Liver (tissue), 9 donors: Measurements from ENCODE around the gene GLRX5. TPM values are rescaled to one million over a fixed set of nuclear protein-coding genes. Genes with fewer than 3 reads are reported as not detected.

Experiments used
- DNase-seq: peaks from one replicate; pipeline ENCODE4 v3.0.0-alpha.2; 2017; ENCODE audit warnings: low spot score
- H3K27ac ChIP-seq, 2 donors: one replicate each; pipeline ENCODE4 v1.7.0; 2013; ENCODE audit warnings: inconsistent platforms in 2 of 2, low read length in 2 of 2, control low read depth in 1 of 2, low read depth in 1 of 2, mild to moderate bottlenecking in 1 of 2
- H3K27me3 ChIP-seq, 4 donors: one replicate each; pipeline versions ENCODE4 v1.6.1 to v1.7.0; 2013; ENCODE audit warnings: low read length in 3 of 4, inconsistent platforms in 1 of 4, mild to moderate bottlenecking in 1 of 4, moderate library complexity in 1 of 4; ENCODE audit not compliant: control insufficient read depth in 4 of 4, insufficient read depth in 4 of 4
- H3K36me3 ChIP-seq, 4 donors: one replicate each; pipeline versions ENCODE4 v1.6.1 to v1.7.0; 2013; ENCODE audit warnings: low read length in 3 of 4, mild to moderate bottlenecking in 3 of 4, low read depth in 1 of 4, moderate library complexity in 1 of 4; ENCODE audit not compliant: control insufficient read depth in 4 of 4, insufficient read depth in 3 of 4
- H3K4me1 ChIP-seq, 4 donors: one replicate each; pipeline versions ENCODE4 v1.6.1 to v1.7.0; 2013; ENCODE audit warnings: low read length in 3 of 4, mild to moderate bottlenecking in 3 of 4, moderate library complexity in 1 of 4; ENCODE audit not compliant: control insufficient read depth in 4 of 4, insufficient read depth in 4 of 4
- H3K4me3 ChIP-seq, 3 donors: one replicate each; pipeline versions ENCODE4 v1.6.1 to v1.7.0; 2013; ENCODE audit warnings: low read length in 3 of 3, control low read depth in 1 of 3, low read depth in 1 of 3, mild to moderate bottlenecking in 1 of 3
- H3K9ac ChIP-seq, 2 donors: one replicate each; pipeline ENCODE4 v1.7.0; 2013; ENCODE audit warnings: low read length in 2 of 2, mild to moderate bottlenecking in 2 of 2, moderate library complexity in 2 of 2, control low read depth in 1 of 2, low read depth in 1 of 2
- H3K9me3 ChIP-seq, 4 donors: one replicate each; pipeline versions ENCODE4 v1.6.1 to v1.7.0; 2013; ENCODE audit warnings: low read length in 3 of 4; ENCODE audit not compliant: control insufficient read depth in 4 of 4
- EGR1 ChIP-seq, 2 donors: IDR thresholded peaks; 2 replicates each; pipeline ENCODE4 v1.6.1; 2016 to 2018; ENCODE audit warnings: antibody characterized with exemption in 2 of 2, low read depth in 2 of 2
- FOXA1 ChIP-seq: IDR thresholded peaks from 2 replicates; pipeline ENCODE4 v1.6.1; 2016; ENCODE audit warnings: antibody characterized with exemption
- FOXA2 ChIP-seq: IDR thresholded peaks from 2 replicates; pipeline ENCODE4 v1.6.1; 2016; ENCODE audit warnings: antibody characterized with exemption
- GABPA ChIP-seq, 2 donors: IDR thresholded peaks in 1 of 2; conservative IDR thresholded peaks in 1 of 2; 2 replicates each; pipeline ENCODE4 v1.6.1; 2016; ENCODE audit warnings: antibody characterized with exemption in 2 of 2, mild to moderate bottlenecking in 1 of 2, moderate library complexity in 1 of 2
- HNF4A ChIP-seq, 2 donors: conservative IDR thresholded peaks; 2 replicates each; pipeline ENCODE4 v1.6.1; 2016; ENCODE audit warnings: antibody characterized with exemption in 2 of 2, mild to moderate bottlenecking in 2 of 2
- HNF4G ChIP-seq: IDR thresholded peaks from 2 replicates; pipeline ENCODE4 v1.6.1; 2016; ENCODE audit warnings: antibody characterized with exemption
- JUND ChIP-seq, 2 donors: IDR thresholded peaks; 2 replicates each; pipeline ENCODE4 v1.6.1; 2016; ENCODE audit warnings: antibody characterized with exemption in 2 of 2
- NR2F2 ChIP-seq: IDR thresholded peaks from 2 replicates; pipeline ENCODE4 v1.6.1; 2016; ENCODE audit warnings: antibody characterized with exemption
- RAD21 ChIP-seq, 2 donors: IDR thresholded peaks; 2 replicates each; pipeline ENCODE4 v1.6.1; 2016; ENCODE audit warnings: antibody characterized with exemption in 2 of 2, mild to moderate bottlenecking in 2 of 2
- RXRA ChIP-seq, 2 donors: IDR thresholded peaks; 2 replicates each; pipeline ENCODE4 v1.6.1; 2017 to 2018; ENCODE audit warnings: antibody characterized with exemption in 2 of 2, mild to moderate bottlenecking in 1 of 2
- SP1 ChIP-seq: IDR thresholded peaks from 2 replicates; pipeline ENCODE4 v1.6.1; 2018; ENCODE audit warnings: antibody characterized with exemption, mild to moderate bottlenecking
- TAF1 ChIP-seq: conservative IDR thresholded peaks from 2 replicates; pipeline ENCODE4 v1.6.1; 2016; ENCODE audit warnings: antibody characterized with exemption, mild to moderate bottlenecking
- YY1 ChIP-seq: IDR thresholded peaks from 2 replicates; pipeline ENCODE4 v1.6.1; 2016; ENCODE audit warnings: antibody characterized with exemption, mild to moderate bottlenecking
- WGBS: extraction: QIAGEN DNeasy Blood & Tissue Kit; methylation state at CpG from one replicate; pipeline ENCODE4 v1.1.7; 2013; 5-methylcytosine and 5-hydroxymethylcytosine counted together
- polyA plus RNA-seq, 2 donors: library from polyadenylated mRNA; stranded (reverse) in 1 of 2; unstranded in 1 of 2; fragments of 200-250 nt in 1 of 2; fragments of >200 nt in 1 of 2; fragmentation: Nextera tagmentation in 1 of 2; extraction: Ambion mirVana in 1 of 2; gene quantifications; one replicate each; pipeline versions ENCODE4 v1.2.1 to v1.2.3, GENCODE V29; 2013 to 2015
- total RNA-seq, 2 donors: library from RNA; depleted of rRNA; stranded (reverse); fragments of >200 nt; gene quantifications; one replicate each; pipeline ENCODE4 v1.2.3, GENCODE V29; 2014
- TF ChIP-seq, protein P1 (sequence below): IDR thresholded peaks from 2 replicates; pipeline ENCODE4 v1.6.1; 2016; ENCODE audit warnings: antibody characterized with exemption
- TF ChIP-seq, protein P2 (sequence below): IDR thresholded peaks from 2 replicates; pipeline ENCODE4 v1.6.1; 2016; ENCODE audit warnings: antibody characterized with exemption, mild to moderate bottlenecking
- TF ChIP-seq, protein P3 (sequence below): IDR thresholded peaks from 2 replicates; pipeline ENCODE4 v1.6.1; 2016; ENCODE audit warnings: antibody characterized with exemption
- TF ChIP-seq, protein P4 (sequence below): fragments of 150-350 bp; IDR thresholded peaks from 2 replicates; pipeline ENCODE4 v1.5.1; 2017; ENCODE audit warnings: improper control_type of control experiment, low read depth, low read length; ENCODE audit not compliant: missing input control
- TF ChIP-seq, protein P5 (sequence below): IDR thresholded peaks from 2 replicates; pipeline ENCODE4 v1.6.1; 2016; ENCODE audit warnings: antibody characterized with exemption
- donor health status: healthy.
- donor health status: healthy.
- donor health status: healthy.
- donor health status: healthy.
- donor health status: healthy.

Gene GLRX5
- total and polyA plus RNA-seq, 4 donors = 28.4 to 172 (median 39.7) TPM

DNA sequence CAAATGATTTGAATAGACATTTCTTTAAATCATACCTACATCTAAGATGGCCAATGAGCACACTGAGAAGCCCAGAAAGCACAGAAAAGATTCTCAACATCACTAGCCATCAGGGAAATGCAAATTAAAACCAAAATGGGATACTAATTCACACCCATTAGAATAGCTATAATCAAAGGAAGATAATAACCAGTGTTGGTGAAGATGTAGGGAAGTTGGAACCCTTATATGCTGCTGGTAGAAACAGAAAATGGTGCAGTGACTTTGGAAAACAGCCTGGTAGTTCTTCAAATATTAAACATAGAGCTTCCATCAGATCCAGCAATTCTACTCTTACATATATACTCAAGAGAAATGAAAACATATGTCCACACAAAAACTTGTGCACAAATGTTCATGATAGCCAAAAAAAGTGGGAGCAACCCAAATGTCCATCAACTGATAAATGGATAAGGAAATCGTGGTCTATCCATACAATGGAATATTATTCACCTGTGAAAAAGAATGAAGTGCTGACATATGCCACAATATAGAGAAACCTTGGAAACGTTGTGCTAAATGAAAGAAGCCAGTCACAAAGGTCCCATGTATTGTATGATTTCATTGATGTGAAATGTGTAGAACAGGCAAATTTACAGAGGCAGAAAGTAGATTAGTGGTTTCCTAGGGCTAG lies 42.8 kb upstream of the GLRX5 start:
- Histone ChIP-seq H3K9ac (no peak overlapping the region), H3K4me1 (peaks cover 5 to 36% (median 28%) of the 10 kb centered on the region in 4 donors), H3K27ac (no peak overlapping the region), H3K4me3 (no peak overlapping the region), H3K27me3 (no peaks in the 10 kb centered on the region), H3K36me3 (no peaks in the 10 kb centered on the region), H3K9me3 (no peaks in the 10 kb centered on the region)
- 92% methylated on average over 2 of the region's 2 CpGs for WGBS
- TF ChIP-seq, protein P1, sequence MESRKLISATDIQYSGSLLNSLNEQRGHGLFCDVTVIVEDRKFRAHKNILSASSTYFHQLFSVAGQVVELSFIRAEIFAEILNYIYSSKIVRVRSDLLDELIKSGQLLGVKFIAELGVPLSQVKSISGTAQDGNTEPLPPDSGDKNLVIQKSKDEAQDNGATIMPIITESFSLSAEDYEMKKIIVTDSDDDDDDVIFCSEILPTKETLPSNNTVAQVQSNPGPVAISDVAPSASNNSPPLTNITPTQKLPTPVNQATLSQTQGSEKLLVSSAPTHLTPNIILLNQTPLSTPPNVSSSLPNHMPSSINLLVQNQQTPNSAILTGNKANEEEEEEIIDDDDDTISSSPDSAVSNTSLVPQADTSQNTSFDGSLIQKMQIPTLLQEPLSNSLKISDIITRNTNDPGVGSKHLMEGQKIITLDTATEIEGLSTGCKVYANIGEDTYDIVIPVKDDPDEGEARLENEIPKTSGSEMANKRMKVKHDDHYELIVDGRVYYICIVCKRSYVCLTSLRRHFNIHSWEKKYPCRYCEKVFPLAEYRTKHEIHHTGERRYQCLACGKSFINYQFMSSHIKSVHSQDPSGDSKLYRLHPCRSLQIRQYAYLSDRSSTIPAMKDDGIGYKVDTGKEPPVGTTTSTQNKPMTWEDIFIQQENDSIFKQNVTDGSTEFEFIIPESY = no peak
- TF ChIP-seq RAD21 (IDR thresholded peaks at IDR 0.05) = no peak
- no peak for TF ChIP-seq JUND (IDR thresholded peaks at IDR 0.05)
- TF ChIP-seq TAF1 = no peak
- TF ChIP-seq, protein P2, sequence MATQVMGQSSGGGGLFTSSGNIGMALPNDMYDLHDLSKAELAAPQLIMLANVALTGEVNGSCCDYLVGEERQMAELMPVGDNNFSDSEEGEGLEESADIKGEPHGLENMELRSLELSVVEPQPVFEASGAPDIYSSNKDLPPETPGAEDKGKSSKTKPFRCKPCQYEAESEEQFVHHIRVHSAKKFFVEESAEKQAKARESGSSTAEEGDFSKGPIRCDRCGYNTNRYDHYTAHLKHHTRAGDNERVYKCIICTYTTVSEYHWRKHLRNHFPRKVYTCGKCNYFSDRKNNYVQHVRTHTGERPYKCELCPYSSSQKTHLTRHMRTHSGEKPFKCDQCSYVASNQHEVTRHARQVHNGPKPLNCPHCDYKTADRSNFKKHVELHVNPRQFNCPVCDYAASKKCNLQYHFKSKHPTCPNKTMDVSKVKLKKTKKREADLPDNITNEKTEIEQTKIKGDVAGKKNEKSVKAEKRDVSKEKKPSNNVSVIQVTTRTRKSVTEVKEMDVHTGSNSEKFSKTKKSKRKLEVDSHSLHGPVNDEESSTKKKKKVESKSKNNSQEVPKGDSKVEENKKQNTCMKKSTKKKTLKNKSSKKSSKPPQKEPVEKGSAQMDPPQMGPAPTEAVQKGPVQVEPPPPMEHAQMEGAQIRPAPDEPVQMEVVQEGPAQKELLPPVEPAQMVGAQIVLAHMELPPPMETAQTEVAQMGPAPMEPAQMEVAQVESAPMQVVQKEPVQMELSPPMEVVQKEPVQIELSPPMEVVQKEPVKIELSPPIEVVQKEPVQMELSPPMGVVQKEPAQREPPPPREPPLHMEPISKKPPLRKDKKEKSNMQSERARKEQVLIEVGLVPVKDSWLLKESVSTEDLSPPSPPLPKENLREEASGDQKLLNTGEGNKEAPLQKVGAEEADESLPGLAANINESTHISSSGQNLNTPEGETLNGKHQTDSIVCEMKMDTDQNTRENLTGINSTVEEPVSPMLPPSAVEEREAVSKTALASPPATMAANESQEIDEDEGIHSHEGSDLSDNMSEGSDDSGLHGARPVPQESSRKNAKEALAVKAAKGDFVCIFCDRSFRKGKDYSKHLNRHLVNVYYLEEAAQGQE = no peak
- no peak for TF ChIP-seq EGR1 (IDR thresholded peaks at IDR 0.05; ENCODE audit: low read depth in 2 of 2)
- TF ChIP-seq SP1 = no peak
- no peak for TF ChIP-seq HNF4G
- no peak for TF ChIP-seq FOXA2
- TF ChIP-seq RXRA (IDR thresholded peaks at IDR 0.05) = no peak
- TF ChIP-seq FOXA1 = no peak
- TF ChIP-seq, protein P3, sequence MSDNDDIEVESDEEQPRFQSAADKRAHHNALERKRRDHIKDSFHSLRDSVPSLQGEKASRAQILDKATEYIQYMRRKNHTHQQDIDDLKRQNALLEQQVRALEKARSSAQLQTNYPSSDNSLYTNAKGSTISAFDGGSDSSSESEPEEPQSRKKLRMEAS = no peak
- TF ChIP-seq YY1 = no peak
- TF ChIP-seq, protein P4, sequence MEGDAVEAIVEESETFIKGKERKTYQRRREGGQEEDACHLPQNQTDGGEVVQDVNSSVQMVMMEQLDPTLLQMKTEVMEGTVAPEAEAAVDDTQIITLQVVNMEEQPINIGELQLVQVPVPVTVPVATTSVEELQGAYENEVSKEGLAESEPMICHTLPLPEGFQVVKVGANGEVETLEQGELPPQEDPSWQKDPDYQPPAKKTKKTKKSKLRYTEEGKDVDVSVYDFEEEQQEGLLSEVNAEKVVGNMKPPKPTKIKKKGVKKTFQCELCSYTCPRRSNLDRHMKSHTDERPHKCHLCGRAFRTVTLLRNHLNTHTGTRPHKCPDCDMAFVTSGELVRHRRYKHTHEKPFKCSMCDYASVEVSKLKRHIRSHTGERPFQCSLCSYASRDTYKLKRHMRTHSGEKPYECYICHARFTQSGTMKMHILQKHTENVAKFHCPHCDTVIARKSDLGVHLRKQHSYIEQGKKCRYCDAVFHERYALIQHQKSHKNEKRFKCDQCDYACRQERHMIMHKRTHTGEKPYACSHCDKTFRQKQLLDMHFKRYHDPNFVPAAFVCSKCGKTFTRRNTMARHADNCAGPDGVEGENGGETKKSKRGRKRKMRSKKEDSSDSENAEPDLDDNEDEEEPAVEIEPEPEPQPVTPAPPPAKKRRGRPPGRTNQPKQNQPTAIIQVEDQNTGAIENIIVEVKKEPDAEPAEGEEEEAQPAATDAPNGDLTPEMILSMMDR = no peak
- no peak for TF ChIP-seq NR2F2
- TF ChIP-seq, protein P5, sequence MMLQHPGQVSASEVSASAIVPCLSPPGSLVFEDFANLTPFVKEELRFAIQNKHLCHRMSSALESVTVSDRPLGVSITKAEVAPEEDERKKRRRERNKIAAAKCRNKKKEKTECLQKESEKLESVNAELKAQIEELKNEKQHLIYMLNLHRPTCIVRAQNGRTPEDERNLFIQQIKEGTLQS = no peak
- TF ChIP-seq HNF4A (conservative IDR thresholded peaks at IDR 0.05) = no peak
- no peak for TF ChIP-seq GABPA (IDR thresholded peaks at IDR 0.05 in 1 of 2, conservative IDR thresholded peaks at IDR 0.05 in 1 of 2)
- DNase-seq = no peak
